CD8-positive, alpha-beta memory T cell (primary cell): ENCODE measurements around the gene PHC3. TPM values are rescaled to one million over a fixed set of nuclear protein-coding genes. Genes with fewer than 3 reads are reported as not detected.

Experiments used
- CTCF ChIA-PET: fragments of 350-600 bp; sonication (Branson Sonifier 250); formaldehyde crosslinking; loops from one replicate; lab custom pipeline; 2021; ENCODE audit warnings: antibody characterized with exemption; lab: Charles Lee
- POLR2A ChIA-PET: fragments of 350-600 bp; sonication (Branson Sonifier 250); formaldehyde crosslinking; loops from one replicate; lab custom pipeline; 2021; ENCODE audit warnings: antibody characterized with exemption; lab: Charles Lee
- DNase-seq, 5 donors: peaks; one replicate each; pipeline versions ENCODE4 v3.0.0 to v3.0.0-alpha.2; 2020 to 2022; ENCODE audit warnings: mixed read lengths in 1 of 5
- H3K27ac ChIP-seq: one replicate; pipeline ENCODE4 v1.7.0; 2013; ENCODE audit warnings: low read depth, mild to moderate bottlenecking, low read length, moderate library complexity
- H3K27me3 ChIP-seq: 2 replicates; pipeline ENCODE4 v1.7.0; 2013; ENCODE audit warnings: low read length, mild to moderate bottlenecking; ENCODE audit not compliant: insufficient read depth, poor library complexity, severe bottlenecking
- H3K36me3 ChIP-seq: 2 replicates; pipeline ENCODE4 v1.7.0; 2013; ENCODE audit warnings: mild to moderate bottlenecking, low read length, moderate library complexity; ENCODE audit not compliant: insufficient read depth
- H3K4me1 ChIP-seq: 2 replicates; pipeline ENCODE4 v1.7.0; 2013; ENCODE audit warnings: mild to moderate bottlenecking, low read length, moderate library complexity; ENCODE audit not compliant: insufficient read depth
- H3K4me3 ChIP-seq: 2 replicates; pipeline ENCODE4 v1.7.0; 2013; ENCODE audit warnings: mild to moderate bottlenecking, low read length
- H3K9me3 ChIP-seq: 2 replicates; pipeline ENCODE4 v1.7.0; 2013; ENCODE audit warnings: mild to moderate bottlenecking, low read length
- H3K27ac Mint-ChIP-seq, 8 donors: one replicate each; pipeline ENCODE4 v1.8.0; 2020 to 2021; ENCODE audit warnings: mixed read lengths in 8 of 8, mild to moderate bottlenecking in 6 of 8, inconsistent platforms in 3 of 8, moderate library complexity in 3 of 8
- H3K27me3 Mint-ChIP-seq, 2 donors: one replicate each; pipeline ENCODE4 v1.8.0; 2020 to 2021; ENCODE audit warnings: mixed read lengths in 2 of 2, mild to moderate bottlenecking in 1 of 2, moderate library complexity in 1 of 2
- H3K36me3 Mint-ChIP-seq, 3 donors: one replicate each; pipeline ENCODE4 v1.8.0; 2020 to 2021; ENCODE audit warnings: mixed read lengths in 3 of 3, inconsistent platforms in 1 of 3, mild to moderate bottlenecking in 1 of 3
- H3K4me1 Mint-ChIP-seq, 3 donors: one replicate each; pipeline ENCODE4 v1.8.0; 2020 to 2021; ENCODE audit warnings: mixed read lengths in 3 of 3, inconsistent platforms in 1 of 3, mild to moderate bottlenecking in 1 of 3
- H3K4me3 Mint-ChIP-seq, 7 donors: one replicate each; pipeline ENCODE4 v1.8.0; 2020 to 2021; ENCODE audit warnings: mixed read lengths in 7 of 7, mild to moderate bottlenecking in 6 of 7, moderate library complexity in 4 of 7, inconsistent platforms in 2 of 7
- H3K9me3 Mint-ChIP-seq, 5 donors: one replicate each; pipeline ENCODE4 v1.8.0; 2020 to 2022; ENCODE audit warnings: mixed read lengths in 5 of 5, mild to moderate bottlenecking in 3 of 5, moderate library complexity in 2 of 5, inconsistent platforms in 1 of 5
- polyA plus RNA-seq: library from polyadenylated mRNA; unstranded; fragments of 300-500 nt; fragmentation: Illumina TruSeq; gene quantifications from one replicate; pipeline ENCODE4 v1.2.3, GENCODE V29; 2021
- total RNA-seq, 2 experiments: library from RNA; stranded (reverse); gene quantifications; one replicate each; pipeline ENCODE4 v1.2.3, GENCODE V29; 2021

PHC3 gene
- total and polyA plus RNA-seq, 3 experiments from 2014 or later: 48.3 to 58.9 (median 55.5) TPM

DNA sequence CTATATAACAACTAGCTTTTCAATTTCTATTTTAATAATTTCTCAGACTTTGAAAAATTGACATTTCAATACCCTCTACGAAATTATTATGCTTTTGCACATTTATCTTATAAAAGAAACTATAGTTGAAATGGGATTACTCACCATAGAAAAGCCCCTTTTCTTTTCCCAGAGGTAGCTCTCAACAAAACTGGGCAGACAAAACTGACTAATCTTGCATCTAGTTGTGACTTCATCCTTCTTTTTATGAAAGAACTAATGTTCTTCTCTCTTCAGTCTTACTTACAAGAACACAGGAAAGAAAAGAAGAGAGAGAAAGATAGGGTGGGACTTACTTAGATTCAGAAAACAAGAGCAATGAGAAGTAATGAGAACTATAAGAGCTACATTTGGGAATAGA is 82.8 kb downstream of the PHC3 start:
- H3K9me3 Mint-ChIP-seq: no peaks in the 10 kb centered on the region
- peaks cover 4 to 13% (median 6%) of the 10 kb centered on the region in 3 donors for H3K4me1 Mint-ChIP-seq
- no peak for DNase-seq
- peak overlapping the region in 5 of 8 donors; percentile 4 to 81 (median 29) for H3K27ac Mint-ChIP-seq
- H3K4me3 Mint-ChIP-seq: no peak overlapping the region
- Histone ChIP-seq H3K27me3 (no peaks in the 10 kb centered on the region), H3K9me3 (no peaks in the 10 kb centered on the region), H3K4me1 (no peaks in the 10 kb centered on the region), H3K36me3 (peaks cover 45% of the 10 kb centered on the region), H3K27ac (no peak overlapping the region), H3K4me3 (no peak overlapping the region)
- CTCF ChIA-PET: interaction anchor here (1.0 kb wide), 1 partner anchor 22 kb away, joined by 3 read pairs; no protein-coding TSS in a partner anchor
- POLR2A ChIA-PET: no interaction called here
- H3K36me3 Mint-ChIP-seq: peaks cover 9 to 93% (median 46%) of the 10 kb centered on the region in 3 donors
- no peaks in the 10 kb centered on the region for H3K27me3 Mint-ChIP-seq

DNA sequence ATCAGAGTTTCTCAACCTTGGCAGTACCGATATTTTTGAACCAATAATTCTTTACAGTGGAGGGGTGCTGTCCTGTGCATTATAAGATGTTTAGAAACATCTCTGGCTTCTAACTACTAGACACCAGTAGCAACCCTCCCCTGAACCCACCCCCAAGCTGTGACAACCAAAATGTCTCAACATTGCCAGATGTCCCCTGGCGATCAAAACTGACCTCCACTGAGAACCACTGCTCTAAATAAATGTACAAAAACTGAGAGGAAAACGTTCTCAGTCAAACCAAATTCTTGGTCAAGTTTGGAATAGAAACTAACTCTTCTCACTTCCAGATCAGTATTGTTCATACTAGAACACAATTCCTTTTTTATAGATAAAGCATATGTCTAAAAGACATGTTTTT is 85.2 kb downstream of the PHC3 start:
- Histone ChIP-seq H3K9me3 (no peaks in the 10 kb centered on the region), H3K4me3 (no peak overlapping the region), H3K27ac (no peak overlapping the region), H3K36me3 (peaks cover 34% of the 10 kb centered on the region), H3K27me3 (no peaks in the 10 kb centered on the region), H3K4me1 (no peaks in the 10 kb centered on the region)
- DNase-seq: no peak
- peak overlapping the region in 2 of 8 donors; percentile 9 to 61 for H3K27ac Mint-ChIP-seq
- no peaks in the 10 kb centered on the region for H3K9me3 Mint-ChIP-seq
- peaks cover 3 to 92% (median 45%) of the 10 kb centered on the region in 3 donors for H3K36me3 Mint-ChIP-seq
- H3K27me3 Mint-ChIP-seq: no peaks in the 10 kb centered on the region
- ChIA-PET POLR2A (no interaction called here), CTCF (no interaction called here)
- H3K4me3 Mint-ChIP-seq: no peak overlapping the region
- peaks cover 6 to 17% (median 15%) of the 10 kb centered on the region in 3 donors for H3K4me1 Mint-ChIP-seq

DNA sequence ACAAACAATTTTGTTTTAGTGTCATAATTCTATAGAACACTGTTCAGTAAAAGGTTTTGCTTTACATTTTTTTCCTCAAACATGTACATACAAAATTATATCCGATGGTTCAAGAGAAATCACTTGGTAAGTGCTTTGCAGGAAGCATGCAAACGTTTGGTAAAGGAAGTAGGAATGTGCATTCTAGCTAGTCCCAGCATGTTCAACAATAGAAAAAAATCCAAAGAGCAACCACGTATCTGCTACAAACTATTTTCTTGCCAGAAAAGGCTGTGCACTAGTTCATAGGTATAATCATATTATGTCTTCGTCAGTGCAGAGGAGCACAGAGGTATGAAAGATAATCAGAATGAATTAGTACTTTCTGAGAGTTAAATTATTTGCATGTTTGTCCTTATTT is 85.8 kb downstream of the PHC3 start:
- no peak for DNase-seq
- H3K4me1 Mint-ChIP-seq: peaks cover 6 to 17% (median 15%) of the 10 kb centered on the region in 3 donors
- no peaks in the 10 kb centered on the region for H3K27me3 Mint-ChIP-seq
- Histone ChIP-seq H3K27ac (no peak overlapping the region), H3K27me3 (no peaks in the 10 kb centered on the region), H3K4me1 (no peaks in the 10 kb centered on the region), H3K36me3 (peaks cover 34% of the 10 kb centered on the region), H3K9me3 (no peaks in the 10 kb centered on the region), H3K4me3 (no peak overlapping the region)
- no peak overlapping the region for H3K27ac Mint-ChIP-seq
- ChIA-PET CTCF (no interaction called here), POLR2A (no interaction called here)
- H3K36me3 Mint-ChIP-seq: peaks cover 3 to 92% (median 45%) of the 10 kb centered on the region in 3 donors
- no peaks in the 10 kb centered on the region for H3K9me3 Mint-ChIP-seq
- no peak overlapping the region for H3K4me3 Mint-ChIP-seq

DNA sequence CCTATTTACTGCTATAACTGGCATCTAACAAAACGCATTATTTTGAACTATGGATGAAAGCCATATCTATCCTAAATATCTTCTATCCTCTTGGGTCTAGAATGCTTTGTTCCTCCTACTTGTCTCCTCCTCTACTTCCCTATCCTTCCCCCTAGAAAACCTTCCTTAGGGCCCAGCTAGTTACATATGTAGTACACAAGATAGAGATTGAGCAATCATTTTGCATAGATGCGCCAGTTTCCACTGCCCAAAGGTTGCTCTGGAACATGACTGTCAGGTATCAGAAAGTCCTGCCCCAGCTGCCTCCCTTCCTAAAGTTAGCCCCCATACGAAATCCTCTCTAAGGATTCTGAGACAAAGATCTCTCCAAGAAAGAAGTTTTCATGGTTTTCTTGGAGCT is 88.6 kb downstream of the PHC3 start:
- peaks cover 3 to 85% (median 34%) of the 10 kb centered on the region in 3 donors for H3K36me3 Mint-ChIP-seq
- Histone ChIP-seq H3K4me1 (no peaks in the 10 kb centered on the region), H3K9me3 (no peaks in the 10 kb centered on the region), H3K27ac (no peak overlapping the region), H3K4me3 (no peak overlapping the region), H3K27me3 (no peaks in the 10 kb centered on the region), H3K36me3 (peaks cover 26% of the 10 kb centered on the region)
- DNase-seq: no peak
- peak overlapping the region in 1 of 7 donors; percentile 33 for H3K4me3 Mint-ChIP-seq
- ChIA-PET CTCF (interaction anchor here (0.7 to 1.7 kb wide), 2 partner anchors 11 to 228 kb away, joined by 3 to 5 read pairs; no protein-coding TSS in a partner anchor), POLR2A (interaction anchor here (0.5 kb wide), 1 partner anchor 32 kb away, joined by 5 read pairs; no protein-coding TSS in a partner anchor)
- H3K27ac Mint-ChIP-seq: peak overlapping the region in 4 of 8 donors; percentile 15 to 73 (median 38)
- H3K4me1 Mint-ChIP-seq: peaks cover 9 to 22% (median 15%) of the 10 kb centered on the region in 3 donors
- H3K9me3 Mint-ChIP-seq: no peaks in the 10 kb centered on the region
- H3K27me3 Mint-ChIP-seq: no peaks in the 10 kb centered on the region

DNA sequence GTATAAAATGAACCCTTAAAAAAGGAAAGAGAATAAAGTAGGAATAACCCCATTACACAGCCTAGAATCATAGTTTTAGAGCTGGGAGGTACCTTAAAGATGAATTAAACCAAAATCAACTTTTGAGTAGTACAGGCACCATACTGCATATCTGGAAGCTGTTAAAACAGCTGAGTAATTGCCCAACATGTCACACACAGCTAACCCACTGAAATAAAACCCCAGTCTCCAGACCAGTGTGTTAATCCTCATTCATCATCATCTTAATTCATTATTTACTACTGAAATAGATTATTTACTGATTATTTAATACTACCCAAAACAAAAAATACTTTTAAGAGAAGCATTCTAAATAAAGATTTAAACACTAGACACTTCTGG is 90.9 kb downstream of the PHC3 start:
- Histone ChIP-seq H3K27ac (no peak overlapping the region), H3K27me3 (no peaks in the 10 kb centered on the region), H3K4me3 (no peak overlapping the region), H3K4me1 (no peaks in the 10 kb centered on the region), H3K9me3 (no peaks in the 10 kb centered on the region), H3K36me3 (peaks cover 22% of the 10 kb centered on the region)
- no peaks in the 10 kb centered on the region for H3K27me3 Mint-ChIP-seq
- H3K4me1 Mint-ChIP-seq: peaks cover 9 to 22% (median 15%) of the 10 kb centered on the region in 3 donors
- POLR2A ChIA-PET: no interaction called here
- H3K4me3 Mint-ChIP-seq: no peak overlapping the region
- peaks cover 2 to 79% (median 24%) of the 10 kb centered on the region in 3 donors for H3K36me3 Mint-ChIP-seq
- peak overlapping the region in 1 of 8 donors; percentile 48 for H3K27ac Mint-ChIP-seq
- no peaks in the 10 kb centered on the region for H3K9me3 Mint-ChIP-seq
- CTCF ChIA-PET: no interaction called here
- no peak for DNase-seq

DNA sequence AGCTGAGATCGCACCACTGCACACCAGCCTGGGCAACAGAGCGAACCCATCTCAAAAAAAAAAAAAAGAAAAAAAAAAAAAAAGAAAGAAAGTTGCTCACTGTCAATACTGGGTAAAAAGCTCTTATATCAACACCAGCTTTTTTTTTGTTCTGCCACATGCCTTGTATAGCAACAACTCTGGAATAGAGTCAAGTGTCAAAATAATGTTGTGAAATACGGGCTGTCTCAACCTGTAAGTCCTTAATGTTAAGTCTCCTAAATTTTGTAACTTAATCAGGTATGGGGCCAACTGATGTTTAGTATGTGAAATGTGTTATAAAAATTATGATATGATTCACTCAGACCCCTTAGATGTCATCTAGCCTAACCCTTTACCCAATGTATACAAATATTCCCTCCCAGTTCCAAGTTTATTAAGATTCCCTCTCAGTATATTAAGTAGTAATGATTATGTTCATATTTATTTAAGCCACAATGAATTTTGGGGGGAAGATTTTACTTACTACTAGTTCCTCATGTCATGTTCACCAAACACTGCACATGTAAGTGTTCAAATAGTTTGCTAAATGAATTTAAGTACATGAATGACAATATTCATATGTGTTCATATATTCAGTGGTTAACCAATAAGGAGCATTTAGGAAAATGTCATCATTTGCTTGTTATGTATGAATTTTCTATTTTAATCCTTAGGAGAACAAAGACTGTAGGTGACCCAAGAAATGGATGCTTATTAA is 91.5 kb downstream of the PHC3 start:
- DNase-seq: no peak
- no peak overlapping the region for H3K4me3 Mint-ChIP-seq
- POLR2A ChIA-PET: interaction anchor here (0.6 kb wide), 1 partner anchor 223 kb away, joined by 3 read pairs; no protein-coding TSS in a partner anchor
- CTCF ChIA-PET: no interaction called here
- peak overlapping the region in 1 of 8 donors; percentile 10 for H3K27ac Mint-ChIP-seq
- H3K36me3 Mint-ChIP-seq: peaks cover 3 to 78% (median 23%) of the 10 kb centered on the region in 3 donors
- no peak overlapping the region for H3K27ac ChIP-seq
- H3K9me3 ChIP-seq: no peaks in the 10 kb centered on the region
- H3K4me1 ChIP-seq: no peaks in the 10 kb centered on the region
- no peak overlapping the region for H3K4me3 ChIP-seq
- no peaks in the 10 kb centered on the region for H3K27me3 Mint-ChIP-seq
- H3K27me3 ChIP-seq: no peaks in the 10 kb centered on the region
- no peaks in the 10 kb centered on the region for H3K9me3 Mint-ChIP-seq
- H3K4me1 Mint-ChIP-seq: peaks cover 9 to 22% (median 15%) of the 10 kb centered on the region in 3 donors
- H3K36me3 ChIP-seq: peaks cover 22% of the 10 kb centered on the region

DNA sequence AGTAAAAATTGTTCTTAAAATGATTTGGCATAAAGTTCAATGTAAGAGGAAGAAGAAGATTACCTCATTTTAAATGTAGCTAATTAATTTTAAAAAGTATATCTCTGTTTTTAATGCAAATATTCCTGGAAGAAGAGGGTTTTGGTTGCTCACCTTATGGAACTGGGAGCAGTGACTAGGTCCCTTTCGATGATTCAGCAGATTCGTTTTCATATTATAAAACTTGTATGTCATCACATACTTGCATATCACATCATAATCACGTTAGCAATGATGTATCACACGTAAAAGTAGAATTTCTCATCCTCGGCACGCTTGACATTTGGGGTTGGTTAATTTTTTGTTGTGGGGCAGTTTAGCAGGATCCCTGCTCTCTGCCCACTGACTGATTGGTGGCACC is 96.1 kb downstream of the PHC3 start:
- H3K4me1 ChIP-seq: no peaks in the 10 kb centered on the region
- no peak overlapping the region for H3K4me3 ChIP-seq
- DNase-seq: no peak
- H3K9me3 ChIP-seq: no peaks in the 10 kb centered on the region
- no peak overlapping the region for H3K4me3 Mint-ChIP-seq
- no peak overlapping the region for H3K27ac Mint-ChIP-seq
- H3K9me3 Mint-ChIP-seq: no peaks in the 10 kb centered on the region
- no peaks in the 10 kb centered on the region for H3K27me3 ChIP-seq
- H3K36me3 Mint-ChIP-seq: peaks cover 8 to 60% (median 9%) of the 10 kb centered on the region in 3 donors
- H3K27me3 Mint-ChIP-seq: no peaks in the 10 kb centered on the region
- POLR2A ChIA-PET: no interaction called here
- H3K27ac ChIP-seq: no peak overlapping the region
- peaks cover 13% of the 10 kb centered on the region for H3K36me3 ChIP-seq
- CTCF ChIA-PET: no interaction called here
- H3K4me1 Mint-ChIP-seq: peaks cover 0 to 5% (median 3%) of the 10 kb centered on the region in 3 donors

DNA sequence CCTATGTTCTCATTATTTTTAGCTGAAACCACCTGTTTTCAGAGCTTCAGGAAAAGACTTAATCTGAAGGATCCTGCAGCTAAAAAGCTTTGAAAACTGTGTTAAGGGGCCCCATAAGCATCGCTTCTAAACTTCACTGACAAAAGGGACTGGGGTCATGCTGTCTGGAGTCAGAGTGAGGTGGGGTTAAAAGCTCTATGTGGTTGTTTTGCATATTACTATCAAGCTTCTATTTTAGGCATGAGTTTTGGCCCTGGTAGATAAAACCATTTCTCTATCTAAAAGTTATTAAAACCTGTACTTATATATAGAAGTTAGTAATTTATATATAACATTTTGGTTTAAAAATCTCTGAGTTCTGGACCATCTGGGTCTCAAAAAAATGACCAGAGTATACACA is 98.2 kb downstream of the PHC3 start:
- Mint-ChIP-seq H3K9me3 (no peaks in the 10 kb centered on the region), H3K27ac (peak overlapping the region in 1 of 8 donors; percentile 7), H3K36me3 (peaks cover 5 to 45% (median 8%) of the 10 kb centered on the region in 3 donors), H3K27me3 (no peaks in the 10 kb centered on the region), H3K4me1 (no peaks in the 10 kb centered on the region), H3K4me3 (no peak overlapping the region)
- POLR2A ChIA-PET: no interaction called here
- Histone ChIP-seq H3K9me3 (no peaks in the 10 kb centered on the region), H3K27me3 (no peaks in the 10 kb centered on the region), H3K36me3 (peaks cover 7% of the 10 kb centered on the region), H3K4me1 (no peaks in the 10 kb centered on the region), H3K4me3 (no peak overlapping the region), H3K27ac (no peak overlapping the region)
- CTCF ChIA-PET: no interaction called here
- DNase-seq: no peak
